NT2/D1 (cell line): ENCODE data around the gene ABHD18.

Experiments used
- SUZ12 ChIP-seq: IDR thresholded peaks from 2 replicates; pipeline ENCODE4 v1.6.1; 2011; ENCODE audit not compliant: insufficient read length, insufficient read depth; ENCODE audit errors: extremely low read depth
- YY1 ChIP-seq: IDR thresholded peaks from 2 replicates; pipeline ENCODE4 v1.6.1; 2011; ENCODE audit not compliant: insufficient read length, insufficient read depth
- ZNF274 ChIP-seq: IDR thresholded peaks from 2 replicates; pipeline ENCODE4 v1.6.1; 2011; ENCODE audit warnings: mild to moderate bottlenecking, low read depth, low read length

- TF ChIP-seq YY1, result no peak
- no peak for TF ChIP-seq ZNF274
- TF ChIP-seq SUZ12, result no peak
Observed at GRCh38 chr4:128029907-128030306, 64.7 kb downstream of the ABHD18 start.
